ENCODE measurements around the gene OBSCN. TPM values are rescaled to one million over a fixed set of nuclear protein-coding genes. Genes with fewer than 3 reads are reported as not detected.
"Not testable (repeated sequence)": the region's sequence is repeated elsewhere in the genome, so short reads cannot be mapped to it uniquely, and the experiment has no call there.

The OBSCN gene
- total RNA-seq, 2 donors from 2014 or later = 159 to 317 TPM

DNA sequence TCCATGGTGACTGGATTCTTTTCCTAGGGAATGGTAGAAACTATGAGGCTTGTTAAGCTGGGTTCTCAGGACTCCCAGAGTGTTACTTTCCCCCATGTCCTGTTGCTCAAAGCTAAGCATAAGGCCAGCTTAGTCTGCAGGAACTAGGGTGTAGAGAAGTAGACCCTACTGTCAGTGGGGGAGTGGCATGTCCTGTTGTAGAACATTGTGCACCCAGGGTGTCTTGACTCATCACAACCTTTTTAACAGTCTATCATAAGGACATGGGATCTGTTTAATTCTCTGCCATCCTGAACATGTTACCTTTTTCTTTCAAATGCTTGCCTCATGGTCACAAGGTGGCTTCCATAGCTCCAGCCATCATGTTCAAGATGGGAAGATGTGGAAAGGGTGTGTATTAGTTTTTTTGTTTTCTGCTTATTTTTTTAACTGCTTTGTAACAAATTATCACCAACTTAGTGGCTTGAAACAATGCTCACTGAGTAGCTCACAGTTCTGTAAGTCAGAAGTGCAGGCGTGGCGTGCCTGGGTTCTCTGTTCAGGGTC lies 17.4 kb downstream of the OBSCN start:
- DNase-seq (ENCODE audit: low spot score) = no peak
- no peaks in the 10 kb centered on the region for H3K27me3 ChIP-seq
- no peak overlapping the region for H3K4me3 ChIP-seq
- H3K9me3 ChIP-seq = peaks cover 0 to 12% of the 10 kb centered on the region in 2 donors
- TF ChIP-seq CTCF (IDR thresholded peaks at IDR 0.05) = no peak
- peaks cover 0 to 25% of the 10 kb centered on the region in 2 donors for H3K4me1 ChIP-seq
- H3K36me3 ChIP-seq = peaks cover 52% of the 10 kb centered on the region
- no peak overlapping the region for H3K27ac ChIP-seq

DNA sequence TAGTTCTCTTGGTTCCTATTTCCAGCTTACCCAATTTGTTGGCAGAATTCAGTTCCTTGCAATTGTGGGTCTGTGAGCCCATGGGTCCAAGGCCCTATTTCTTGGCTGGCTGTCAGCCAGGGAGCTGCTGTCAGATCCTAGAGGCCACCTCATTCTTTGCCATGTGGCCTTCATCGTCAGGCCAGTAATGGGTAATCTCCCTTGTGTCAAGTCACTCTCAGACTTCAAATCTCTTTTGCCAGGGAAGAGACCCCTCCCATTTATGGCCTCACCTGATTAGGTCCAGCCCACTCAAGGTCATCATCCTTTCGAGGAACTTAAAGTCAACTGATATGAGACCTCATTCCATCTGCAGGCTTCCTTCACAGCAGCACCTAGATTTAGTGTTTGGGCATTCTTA lies 17.9 kb downstream of the OBSCN start:
- peaks cover 48% of the 10 kb centered on the region for H3K36me3 ChIP-seq
- H3K4me3 ChIP-seq = no peak overlapping the region
- no peak for TF ChIP-seq CTCF (IDR thresholded peaks at IDR 0.05)
- no peaks in the 10 kb centered on the region for H3K27me3 ChIP-seq
- H3K9me3 ChIP-seq = peaks cover 0 to 12% of the 10 kb centered on the region in 2 donors
- H3K4me1 ChIP-seq = peaks cover 0 to 25% of the 10 kb centered on the region in 2 donors
- peak overlapping the region in 1 of 2 donors; percentile 44 for H3K27ac ChIP-seq
- no peak for DNase-seq (ENCODE audit: low spot score)

DNA sequence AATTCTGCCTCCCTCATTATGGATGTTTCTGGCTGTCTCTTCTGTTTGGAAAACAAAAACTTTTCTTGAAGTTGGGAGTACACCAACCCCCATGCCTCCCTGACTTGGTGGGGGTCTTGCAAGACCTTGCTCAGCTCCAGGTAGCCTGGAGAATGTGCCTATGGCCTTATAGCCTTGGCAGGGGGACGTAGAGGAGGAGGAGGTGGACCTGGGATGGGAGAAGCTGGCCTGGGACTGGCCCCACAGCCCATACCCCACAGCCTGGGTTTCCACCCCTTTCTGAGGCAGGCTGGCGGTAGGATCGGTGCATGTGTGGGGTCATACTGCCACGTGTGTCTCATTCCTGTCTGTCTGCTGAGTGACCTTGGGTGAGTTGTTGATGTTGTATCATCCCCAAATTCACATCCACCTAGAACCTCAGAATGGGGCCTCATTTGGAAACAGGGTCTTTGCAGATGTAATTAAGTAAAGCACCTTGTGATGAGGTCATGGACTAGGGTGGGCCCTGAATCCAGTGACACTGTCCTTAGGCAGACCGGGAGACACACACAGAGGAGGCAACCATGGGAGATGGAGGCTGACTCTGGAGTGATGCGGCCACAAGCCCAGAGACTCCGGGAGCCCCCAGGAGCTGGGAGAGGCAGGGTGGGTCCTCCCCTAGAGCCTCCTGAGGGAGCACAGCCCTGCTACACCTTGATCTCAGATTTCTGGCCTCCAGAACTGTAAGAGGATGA lies 18.5 kb downstream of the OBSCN start:
- TF ChIP-seq CTCF (IDR thresholded peaks at IDR 0.05) = no peak
- H3K36me3 ChIP-seq = peaks cover 48% of the 10 kb centered on the region
- H3K27ac ChIP-seq = peak overlapping the region in 1 of 2 donors; percentile 44
- H3K9me3 ChIP-seq = peaks cover 0 to 12% of the 10 kb centered on the region in 2 donors
- peaks cover 0 to 25% of the 10 kb centered on the region in 2 donors for H3K4me1 ChIP-seq
- H3K27me3 ChIP-seq = no peaks in the 10 kb centered on the region
- H3K4me3 ChIP-seq = no peak overlapping the region
- DNase-seq (ENCODE audit: low spot score) = no peak

GRCh38 chr1:228226956-228227791 lies 19.3 kb downstream of the OBSCN start:
- Histone ChIP-seq H3K27ac (peak overlapping the region; percentile 12 to 44), H3K4me1 (peaks cover 0 to 25% of the 10 kb centered on the region in 2 donors), H3K36me3 (peaks cover 51% of the 10 kb centered on the region), H3K27me3 (no peaks in the 10 kb centered on the region), H3K9me3 (peaks cover 0 to 12% of the 10 kb centered on the region in 2 donors), H3K4me3 (no peak overlapping the region)
- no peak for DNase-seq (ENCODE audit: low spot score)
- peak in 1 of 2 donors; percentile 29 for TF ChIP-seq CTCF (IDR thresholded peaks at IDR 0.05)

DNA sequence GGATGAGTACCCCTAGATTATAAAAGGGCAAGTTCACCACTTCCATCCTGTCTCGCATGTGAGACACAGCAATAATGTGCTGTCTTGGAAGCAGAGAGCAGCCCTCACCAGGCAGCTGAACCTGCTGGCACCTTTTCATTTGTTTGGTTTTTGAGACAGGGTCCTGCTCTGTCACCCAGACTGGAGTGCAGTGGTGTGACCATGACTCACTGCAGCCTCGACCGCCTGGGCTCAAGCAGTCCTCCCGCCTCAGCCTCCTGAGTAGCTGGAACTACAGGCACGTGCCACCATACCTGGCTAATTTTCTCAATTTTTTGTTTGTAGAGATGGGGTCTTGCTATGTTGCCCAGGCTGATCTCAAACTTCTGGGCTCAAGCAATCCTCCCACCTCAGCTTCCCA lies 20.3 kb downstream of the OBSCN start:
- not testable (repeated sequence) for DNase-seq (ENCODE audit: low spot score); H3K4me3 ChIP-seq; H3K27me3 ChIP-seq
- Histone ChIP-seq H3K36me3 (peaks cover 41% of the 10 kb centered on the region), H3K4me1 (peaks cover 0 to 18% of the 10 kb centered on the region in 2 donors), H3K27ac (peak overlapping the region in 1 of 2 donors; percentile 12), H3K9me3 (peaks cover 0 to 12% of the 10 kb centered on the region in 2 donors)

DNA sequence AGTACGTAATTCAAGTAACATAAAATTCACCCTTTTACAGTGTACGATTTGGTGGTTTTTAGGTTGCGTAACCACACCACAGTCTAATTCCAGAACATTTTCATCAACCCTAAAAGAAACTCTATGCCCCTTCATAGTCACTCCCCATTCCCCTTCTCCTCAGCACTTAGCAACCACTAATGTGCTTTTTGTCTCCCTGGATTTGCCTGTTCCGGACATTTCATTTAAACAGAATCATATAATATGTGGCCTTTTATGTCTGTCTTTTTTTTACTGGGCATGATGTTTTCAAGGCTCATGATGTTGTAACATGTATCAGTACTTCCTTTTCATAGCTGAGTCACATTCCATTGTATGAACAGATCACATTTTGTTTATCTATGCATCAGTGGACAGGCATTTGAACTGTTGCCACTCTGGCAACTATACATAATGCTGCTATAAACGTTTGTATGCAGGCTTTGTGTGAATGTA lies 20.8 kb downstream of the OBSCN start:
- no peak for DNase-seq (ENCODE audit: low spot score)
- Histone ChIP-seq H3K9me3 (peaks cover 0 to 12% of the 10 kb centered on the region in 2 donors), H3K4me3 (no peak overlapping the region), H3K27me3 (no peaks in the 10 kb centered on the region), H3K27ac (peak overlapping the region in 1 of 2 donors; percentile 6), H3K4me1 (peaks cover 0 to 13% of the 10 kb centered on the region in 2 donors), H3K36me3 (peaks cover 36% of the 10 kb centered on the region)
- TF ChIP-seq CTCF (IDR thresholded peaks at IDR 0.05) = no peak
